22Rv1 (cell line): Measurements from ENCODE around the gene OR9G1.

Experiments used
- H3K27ac ChIP-seq: fragments of 450-650 bp; 2 replicates; pipeline ENCODE4 v1.5.1; 2017
- CTCF ChIP-seq: fragments of 450-650 bp; IDR thresholded peaks from 2 replicates; pipeline ENCODE4 v1.5.1; 2017; ENCODE audit warnings: mild to moderate bottlenecking
- ZFX ChIP-seq: fragments of 450-650 bp; IDR thresholded peaks from 2 replicates; pipeline ENCODE4 v1.6.1; 2017; ENCODE audit warnings: antibody characterized with exemption, borderline replicate concordance

OR9G1 gene

GRCh38 chr11:56740107-56740506 is 41.2 kb downstream of the OR9G1 start:
- no peak overlapping the region for H3K27ac ChIP-seq
- TF ChIP-seq ZFX (no peak), CTCF (no peak)

DNA sequence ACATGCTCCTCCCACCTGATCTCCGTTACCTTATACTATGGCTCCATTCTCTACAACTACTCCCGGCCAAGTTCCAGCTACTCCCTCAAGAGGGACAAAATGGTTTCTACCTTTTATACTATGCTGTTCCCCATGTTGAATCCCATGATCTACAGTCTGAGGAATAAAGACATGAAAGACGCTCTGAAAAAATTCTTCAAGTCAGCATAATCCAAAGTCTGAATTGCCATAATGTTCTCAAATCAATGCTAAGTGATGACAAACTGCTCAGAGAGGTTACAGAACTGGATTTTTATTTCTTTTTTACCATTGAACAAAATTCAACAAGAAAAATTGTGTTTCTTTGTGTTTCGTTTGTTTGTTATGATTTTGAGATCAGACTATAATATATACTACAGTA is 42.0 kb downstream of the OR9G1 start:
- TF ChIP-seq CTCF (no peak), ZFX (no peak)
- no peak overlapping the region for H3K27ac ChIP-seq

DNA sequence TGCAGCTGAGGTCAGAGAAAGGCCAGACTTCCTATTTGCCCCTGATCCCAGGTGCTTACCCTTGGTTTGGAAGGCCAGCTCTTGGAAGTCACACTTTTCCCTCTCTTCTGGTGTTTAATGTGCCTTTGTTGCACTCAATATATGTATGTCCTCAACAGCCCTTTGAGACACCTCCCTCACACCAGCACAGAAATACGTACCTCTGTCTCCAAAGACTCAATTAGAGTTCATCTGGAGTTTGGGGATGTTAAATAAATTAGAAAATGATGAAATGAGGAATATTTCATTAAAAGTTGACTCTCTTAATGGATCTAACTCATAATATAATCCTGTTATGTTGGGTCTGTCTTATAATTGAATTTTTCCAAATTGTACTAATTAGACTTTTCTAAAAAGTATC is 49.7 kb downstream of the OR9G1 start, which contains the start of gene OR9G4:
Gene OR9G4, minus strand, starts transcription at position 101 of the 400 bp plus-strand sequence. CDS start 4,931 bp downstream, outside the sequence.
- H3K27ac ChIP-seq = no peak within 1 kb of the TSS
- TF ChIP-seq ZFX (no peak), CTCF (no peak)

- no peak overlapping the region for H3K27ac ChIP-seq
- no peak for TF ChIP-seq ZFX
- peak; percentile 11; the same call in 1 of the 2 replicates for TF ChIP-seq CTCF
These were observed 51.3 kb downstream of the OR9G1 start for GRCh38 chr11:56750190-56750589.

DNA sequence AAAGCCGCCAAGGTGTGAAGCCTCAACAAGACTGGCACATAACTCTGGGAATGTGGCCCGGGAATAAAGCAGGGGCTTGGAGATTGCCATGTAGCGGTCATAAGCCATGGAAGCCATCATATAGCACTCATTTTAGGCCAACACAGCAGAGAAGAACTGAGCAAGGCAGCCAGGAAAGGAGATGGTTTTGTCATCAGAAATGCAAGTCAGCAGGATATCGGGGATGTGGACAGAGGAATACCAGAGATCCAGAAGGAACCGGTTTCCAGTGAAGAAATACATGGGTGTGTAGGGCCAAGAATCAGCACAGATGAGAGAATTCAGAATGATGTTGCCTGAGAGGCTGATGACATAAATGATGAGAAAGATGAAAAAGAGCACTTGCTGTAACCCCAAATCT is 52.6 kb downstream of the OR9G1 start:
- H3K27ac ChIP-seq = no peak overlapping the region
- no peak for TF ChIP-seq ZFX
- TF ChIP-seq CTCF = no peak
